ENCODE measurements around the gene RGS12. TPM values are rescaled to one million over a fixed set of nuclear protein-coding genes. Genes with fewer than 3 reads are reported as not detected.

Gene RGS12
- total RNA-seq, 1 experiment from 2014 or later = 23.1 TPM

GRCh38 chr4:3301450-3302172, 8.8 kb downstream of the RGS12 start:
- Mint-ChIP-seq H3K27ac (ENCODE audit: unreplicated experiment) (peak overlapping the region; percentile 56), H3K9me3 (ENCODE audit: unreplicated experiment) (no peaks in the 10 kb centered on the region), H3K36me3 (ENCODE audit: insufficient read depth, unreplicated experiment) (peaks cover 6% of the 10 kb centered on the region), H3K27me3 (ENCODE audit: insufficient read depth, unreplicated experiment) (no peaks in the 10 kb centered on the region), H3K4me1 (ENCODE audit: low read depth, unreplicated experiment) (no peaks in the 10 kb centered on the region), H3K4me3 (ENCODE audit: unreplicated experiment) (no peak overlapping the region)
- intact Hi-C loops (cut with micrococcal nuclease; ENCODE audit: unreplicated experiment) = no loop called here
- Histone ChIP-seq H3K9me3 (no peaks in the 10 kb centered on the region), H3K27me3 (replicated peaks; ENCODE audit: control insufficient read depth, insufficient read depth, low read length) (no peaks in the 10 kb centered on the region), H3K4me3 (ENCODE audit: low read depth, low read length) (no peak overlapping the region), H3K4me1 (no peaks in the 10 kb centered on the region), H3K36me3 (ENCODE audit: control insufficient read depth, insufficient read depth, low read length) (no peaks in the 10 kb centered on the region)
- no TSS peak for BruUV-seq (replicated peaks)
- CTCF ChIA-PET = no interaction called here
- POLR2A ChIA-PET = no interaction called here
- TF ChIP-seq CTCF (IDR thresholded peaks at IDR 0.05; ENCODE audit: insufficient read depth in 1 of 2, low read depth in 1 of 2, low read length in 1 of 2, severe bottlenecking in 1 of 2, unreplicated experiment in 1 of 2) = no peak
- DNase-seq = no peak

GRCh38 chr4:3302173-3302785, 9.5 kb downstream of the RGS12 start:
- ChIA-PET CTCF (no interaction called here), POLR2A (no interaction called here)
- peak overlapping the region; percentile 56 for H3K27ac Mint-ChIP-seq (ENCODE audit: unreplicated experiment)

More at GRCh38 chr4:3302173-3302785, 9.5 kb downstream of the RGS12 start:
- intact Hi-C loops (cut with micrococcal nuclease; ENCODE audit: unreplicated experiment) = no loop called here
- H3K4me3 Mint-ChIP-seq (ENCODE audit: unreplicated experiment) = no peak overlapping the region
- H3K4me1 ChIP-seq = no peaks in the 10 kb centered on the region
- H3K27me3 ChIP-seq (replicated peaks; ENCODE audit: control insufficient read depth, insufficient read depth, low read length) = no peaks in the 10 kb centered on the region
- no peak overlapping the region for H3K4me3 ChIP-seq (ENCODE audit: low read depth, low read length)
- no peaks in the 10 kb centered on the region for H3K9me3 Mint-ChIP-seq (ENCODE audit: unreplicated experiment)
- no peak for TF ChIP-seq CTCF (IDR thresholded peaks at IDR 0.05; ENCODE audit: insufficient read depth in 1 of 2, low read depth in 1 of 2, low read length in 1 of 2, severe bottlenecking in 1 of 2, unreplicated experiment in 1 of 2)
- no peaks in the 10 kb centered on the region for H3K27me3 Mint-ChIP-seq (ENCODE audit: insufficient read depth, unreplicated experiment)
- BruUV-seq (replicated peaks) = no TSS peak
- H3K4me1 Mint-ChIP-seq (ENCODE audit: low read depth, unreplicated experiment) = no peaks in the 10 kb centered on the region
- no peaks in the 10 kb centered on the region for H3K36me3 ChIP-seq (ENCODE audit: control insufficient read depth, insufficient read depth, low read length)
- H3K36me3 Mint-ChIP-seq (ENCODE audit: insufficient read depth, unreplicated experiment) = peaks cover 6% of the 10 kb centered on the region
- no peak for DNase-seq
- H3K9me3 ChIP-seq = no peaks in the 10 kb centered on the region

All from Caco-2 (cell line).